Calu3 (cell line): ENCODE measurements around the gene TRPV6. TPM values are rescaled to one million over a fixed set of nuclear protein-coding genes. Genes with fewer than 3 reads are reported as not detected.

ENCODE experiments used
- BruUV-seq: library from RNA; stranded (reverse); fragments of 400-500 nt; replicated peaks from 2 replicates; lab custom pipeline; 2021; lab: Mats Ljungman, UMichigan
- CTCF ChIA-PET: fragments of 300-600 bp; sonication (Branson Sonifier 250); formaldehyde crosslinking; loops from one replicate; lab custom pipeline; 2022; ENCODE audit warnings: antibody characterized with exemption; lab: Charles Lee
- DNase-seq: peaks from one replicate; pipeline ENCODE4 v3.0.0; 2022
- H3K27ac Mint-ChIP-seq: one replicate; pipeline ENCODE4 v1.8.0; 2022; ENCODE audit warnings: mixed read lengths; ENCODE audit not compliant: unreplicated experiment
- H3K27me3 Mint-ChIP-seq: one replicate; pipeline ENCODE4 v1.8.0; 2022; ENCODE audit warnings: mixed read lengths; ENCODE audit not compliant: unreplicated experiment
- H3K36me3 Mint-ChIP-seq: one replicate; pipeline ENCODE4 v1.8.0; 2022; ENCODE audit warnings: mild to moderate bottlenecking, moderate library complexity, mixed read lengths; ENCODE audit not compliant: insufficient read depth, unreplicated experiment
- H3K4me1 Mint-ChIP-seq: one replicate; pipeline ENCODE4 v1.8.0; 2022; ENCODE audit warnings: mild to moderate bottlenecking, low read depth, mixed read lengths; ENCODE audit not compliant: unreplicated experiment
- H3K4me3 Mint-ChIP-seq: one replicate; pipeline ENCODE4 v1.8.0; 2022; ENCODE audit warnings: mild to moderate bottlenecking, low read depth, moderate library complexity, mixed read lengths; ENCODE audit not compliant: unreplicated experiment
- H3K9me3 Mint-ChIP-seq: one replicate; pipeline ENCODE4 v1.8.0; 2022; ENCODE audit warnings: low read depth, mixed read lengths; ENCODE audit not compliant: unreplicated experiment
- intact Hi-C: fragments of 100-400 bp; cut with micrococcal nuclease; formaldehyde crosslinking; loops from one replicate; pipeline ENCODE4 v1.10.0; 2022; ENCODE audit not compliant: unreplicated experiment
- total RNA-seq: library from RNA; stranded (reverse); gene quantifications from 2 replicates; pipeline ENCODE4 v1.2.3, GENCODE V29; 2022
- TF ChIP-seq, protein P1 (sequence below): fragments of 200-600 bp; IDR thresholded peaks from one replicate; pipeline ENCODE4 v1.8.0; 2022; ENCODE audit warnings: antibody characterized with exemption; ENCODE audit not compliant: unreplicated experiment

The TRPV6 gene
- total RNA-seq, 1 experiment from 2014 or later, result 1.7 TPM

- Mint-ChIP-seq H3K4me3 (no peak overlapping the region), H3K9me3 (no peaks in the 10 kb centered on the region), H3K4me1 (peaks cover 20% of the 10 kb centered on the region), H3K36me3 (no peaks in the 10 kb centered on the region), H3K27me3 (peaks cover 26% of the 10 kb centered on the region), H3K27ac (no peak overlapping the region)
- no TSS peak for BruUV-seq
- intact Hi-C loops, result no loop called here
- CTCF ChIA-PET, result interaction anchor here (1.2 kb wide), 2 partner anchors 17 to 31 kb away, joined by 3 to 4 read pairs; no protein-coding TSS in a partner anchor
- TF ChIP-seq, protein P1, sequence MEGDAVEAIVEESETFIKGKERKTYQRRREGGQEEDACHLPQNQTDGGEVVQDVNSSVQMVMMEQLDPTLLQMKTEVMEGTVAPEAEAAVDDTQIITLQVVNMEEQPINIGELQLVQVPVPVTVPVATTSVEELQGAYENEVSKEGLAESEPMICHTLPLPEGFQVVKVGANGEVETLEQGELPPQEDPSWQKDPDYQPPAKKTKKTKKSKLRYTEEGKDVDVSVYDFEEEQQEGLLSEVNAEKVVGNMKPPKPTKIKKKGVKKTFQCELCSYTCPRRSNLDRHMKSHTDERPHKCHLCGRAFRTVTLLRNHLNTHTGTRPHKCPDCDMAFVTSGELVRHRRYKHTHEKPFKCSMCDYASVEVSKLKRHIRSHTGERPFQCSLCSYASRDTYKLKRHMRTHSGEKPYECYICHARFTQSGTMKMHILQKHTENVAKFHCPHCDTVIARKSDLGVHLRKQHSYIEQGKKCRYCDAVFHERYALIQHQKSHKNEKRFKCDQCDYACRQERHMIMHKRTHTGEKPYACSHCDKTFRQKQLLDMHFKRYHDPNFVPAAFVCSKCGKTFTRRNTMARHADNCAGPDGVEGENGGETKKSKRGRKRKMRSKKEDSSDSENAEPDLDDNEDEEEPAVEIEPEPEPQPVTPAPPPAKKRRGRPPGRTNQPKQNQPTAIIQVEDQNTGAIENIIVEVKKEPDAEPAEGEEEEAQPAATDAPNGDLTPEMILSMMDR, result no peak
- DNase-seq, result no peak
Measured at GRCh38 chr7:142897691-142898090, 12.1 kb upstream of the TRPV6 start.

GRCh38 chr7:142896741-142897379, 11.3 kb upstream of the TRPV6 start:
- no TSS peak for BruUV-seq
- Mint-ChIP-seq H3K4me1 (peaks cover 20% of the 10 kb centered on the region), H3K27ac (no peak overlapping the region), H3K27me3 (peaks cover 34% of the 10 kb centered on the region), H3K9me3 (no peaks in the 10 kb centered on the region), H3K4me3 (no peak overlapping the region), H3K36me3 (no peaks in the 10 kb centered on the region)
- no peak for DNase-seq
- intact Hi-C loops, result no loop called here
- TF ChIP-seq, protein P1, result no peak
- CTCF ChIA-PET, result no interaction called here

GRCh38 chr7:142896151-142896550, 10.6 kb upstream of the TRPV6 start:
- CTCF ChIA-PET, result no interaction called here
- TF ChIP-seq, protein P1, result no peak
- intact Hi-C loops, result no loop called here
- no peak overlapping the region for H3K4me3 Mint-ChIP-seq
- peaks cover 42% of the 10 kb centered on the region for H3K27me3 Mint-ChIP-seq
- no TSS peak for BruUV-seq
- H3K36me3 Mint-ChIP-seq, result no peaks in the 10 kb centered on the region
- peaks cover 20% of the 10 kb centered on the region for H3K4me1 Mint-ChIP-seq
- H3K27ac Mint-ChIP-seq, result no peak overlapping the region
- DNase-seq, result no peak
- no peaks in the 10 kb centered on the region for H3K9me3 Mint-ChIP-seq

GRCh38 chr7:142894985-142895593, 9.5 kb upstream of the TRPV6 start:
- Mint-ChIP-seq H3K9me3 (no peaks in the 10 kb centered on the region), H3K36me3 (no peaks in the 10 kb centered on the region), H3K27me3 (peaks cover 52% of the 10 kb centered on the region), H3K4me3 (no peak overlapping the region), H3K27ac (no peak overlapping the region), H3K4me1 (peaks cover 16% of the 10 kb centered on the region)
- CTCF ChIA-PET, result no interaction called here
- BruUV-seq, result no TSS peak
- no peak for DNase-seq
- intact Hi-C loops, result no loop called here
- TF ChIP-seq, protein P1, result no peak
